Lower lobe of right lung (tissue), 2 donors: Measurements from ENCODE around the gene NPPC. TPM values are rescaled to one million over a fixed set of nuclear protein-coding genes. Genes with fewer than 3 reads are reported as not detected.

Experiments used
- ATAC-seq, 2 donors: fragments of 200-7000 bp; cut with Tn5 transposase; one replicate each; pipeline ENCODE4 v1.9.1; 2020 to 2022; ENCODE audit warnings: mild to moderate bottlenecking in 2 of 2, moderate library complexity in 2 of 2
- DNase-seq: peaks from one replicate; pipeline ENCODE4 v3.0.0-alpha.2; 2020
- H3K27ac ChIP-seq: fragments of 200-600 bp; one replicate; pipeline ENCODE4 v1.8.0; 2022
- H3K27me3 ChIP-seq: fragments of 200-600 bp; one replicate; pipeline ENCODE4 v1.8.0; 2022; ENCODE audit warnings: low read depth
- H3K36me3 ChIP-seq: fragments of 200-600 bp; one replicate; pipeline ENCODE4 v1.8.0; 2022; ENCODE audit warnings: mild to moderate bottlenecking
- H3K4me1 ChIP-seq: fragments of 200-600 bp; one replicate; pipeline ENCODE4 v1.8.0; 2022
- H3K4me3 ChIP-seq: fragments of 200-600 bp; one replicate; pipeline ENCODE4 v1.8.0; 2022; ENCODE audit warnings: mild to moderate bottlenecking
- H3K9me3 ChIP-seq: fragments of 200-600 bp; one replicate; pipeline ENCODE4 v1.8.0; 2022
- CTCF ChIP-seq: fragments of 200-600 bp; IDR thresholded peaks from one replicate; pipeline ENCODE4 v1.8.0; 2022; ENCODE audit warnings: antibody characterized with exemption, mild to moderate bottlenecking
- intact Hi-C: fragments of 100-400 bp; cut with DNase I; formaldehyde crosslinking; loops from one replicate; pipeline ENCODE4 v1.11.0; 2022
- total RNA-seq: library from RNA; stranded (reverse); fragmentation: NEBNext Ultra II Directional; extraction: Animal tissue kit (Norgen Biotek cat#: 25700); gene quantifications from one replicate; pipeline ENCODE4 v1.2.1, GENCODE V29; 2021
- donor health status: DM: no; HTN: yes; CAD: no; lungs with severe emphysema.

The NPPC gene
- total RNA-seq, 1 donor from 2014 or later, result not detected

GRCh38 chr2:231909631-231910030 lies 16.6 kb downstream of the NPPC start:
- Histone ChIP-seq H3K9me3 (no peaks in the 10 kb centered on the region), H3K36me3 (no peaks in the 10 kb centered on the region), H3K4me3 (no peak overlapping the region), H3K4me1 (no peaks in the 10 kb centered on the region), H3K27ac (no peak overlapping the region), H3K27me3 (no peaks in the 10 kb centered on the region)
- DNase-seq, result no peak
- intact Hi-C loops, result no loop called here
- no peak for TF ChIP-seq CTCF
- no peak for ATAC-seq

GRCh38 chr2:231908584-231908983 lies 17.6 kb downstream of the NPPC start:
- Histone ChIP-seq H3K27me3 (no peaks in the 10 kb centered on the region), H3K4me1 (no peaks in the 10 kb centered on the region), H3K36me3 (no peaks in the 10 kb centered on the region), H3K27ac (no peak overlapping the region), H3K4me3 (no peak overlapping the region), H3K9me3 (no peaks in the 10 kb centered on the region)
- TF ChIP-seq CTCF, result no peak
- intact Hi-C loops, result no loop called here
- ATAC-seq (no peak), DNase-seq (no peak)

- Histone ChIP-seq H3K27ac (no peak overlapping the region), H3K36me3 (no peaks in the 10 kb centered on the region), H3K9me3 (no peaks in the 10 kb centered on the region), H3K27me3 (no peaks in the 10 kb centered on the region), H3K4me3 (no peak overlapping the region), H3K4me1 (no peaks in the 10 kb centered on the region)
- DNase-seq (no peak), ATAC-seq (no peak)
- no peak for TF ChIP-seq CTCF
- intact Hi-C loops, result no loop called here
Measured at GRCh38 chr2:231907765-231908164, 18.4 kb downstream of the NPPC start.

GRCh38 chr2:231905026-231905425 lies 21.2 kb downstream of the NPPC start:
- H3K27ac ChIP-seq, result no peak overlapping the region

GRCh38 chr2:231904161-231904611 lies 22.0 kb downstream of the NPPC start:
- no peaks in the 10 kb centered on the region for H3K36me3 ChIP-seq
- no peak for DNase-seq
- no peaks in the 10 kb centered on the region for H3K27me3 ChIP-seq
- no peak for ATAC-seq
- no peaks in the 10 kb centered on the region for H3K9me3 ChIP-seq
- no peak overlapping the region for H3K27ac ChIP-seq
- intact Hi-C loops, result no loop called here
- TF ChIP-seq CTCF, result no peak
- H3K4me1 ChIP-seq, result no peaks in the 10 kb centered on the region
- no peak overlapping the region for H3K4me3 ChIP-seq

More at GRCh38 chr2:231905026-231905425, 21.2 kb downstream of the NPPC start:
- no peaks in the 10 kb centered on the region for H3K9me3 ChIP-seq
- intact Hi-C loops, result no loop called here
- no peak overlapping the region for H3K4me3 ChIP-seq
- no peaks in the 10 kb centered on the region for H3K4me1 ChIP-seq
- H3K27me3 ChIP-seq, result no peaks in the 10 kb centered on the region
- DNase-seq, result no peak
- peak in 1 of 2 donors; percentile 6 for ATAC-seq
- no peak for TF ChIP-seq CTCF
- H3K36me3 ChIP-seq, result no peaks in the 10 kb centered on the region

- H3K27me3 ChIP-seq, result no peaks in the 10 kb centered on the region
- TF ChIP-seq CTCF, result no peak
- H3K9me3 ChIP-seq, result no peaks in the 10 kb centered on the region
- no peak overlapping the region for H3K27ac ChIP-seq
- ATAC-seq (no peak), DNase-seq (no peak)
- no peaks in the 10 kb centered on the region for H3K36me3 ChIP-seq
- intact Hi-C loops, result no loop called here
- no peaks in the 10 kb centered on the region for H3K4me1 ChIP-seq
- no peak overlapping the region for H3K4me3 ChIP-seq
Measured at GRCh38 chr2:231902598-231902997, 23.6 kb downstream of the NPPC start.
